Endothelial cell (in vitro differentiated cells): ENCODE data around the gene MPO. TPM values are rescaled to one million over a fixed set of nuclear protein-coding genes. Genes with fewer than 3 reads are reported as not detected.

Experiments
- DNase-seq: peaks from one replicate; pipeline ENCODE4 v3.0.0; 2021; ENCODE audit warnings: low spot score
- H3K27ac Mint-ChIP-seq: one replicate; pipeline ENCODE4 v1.8.0; 2021; ENCODE audit warnings: mixed read lengths, inconsistent platforms; ENCODE audit not compliant: unreplicated experiment
- H3K27me3 Mint-ChIP-seq: one replicate; pipeline ENCODE4 v1.8.0; 2021; ENCODE audit warnings: mild to moderate bottlenecking, moderate library complexity, mixed read lengths, inconsistent platforms; ENCODE audit not compliant: unreplicated experiment
- H3K36me3 Mint-ChIP-seq: one replicate; pipeline ENCODE4 v1.8.0; 2021; ENCODE audit warnings: mild to moderate bottlenecking, low read depth, mixed read lengths, inconsistent platforms; ENCODE audit not compliant: unreplicated experiment
- H3K4me1 Mint-ChIP-seq: one replicate; pipeline ENCODE4 v1.8.0; 2021; ENCODE audit warnings: mild to moderate bottlenecking, mixed read lengths, inconsistent platforms; ENCODE audit not compliant: unreplicated experiment
- H3K4me3 Mint-ChIP-seq: one replicate; pipeline ENCODE4 v1.8.0; 2021; ENCODE audit warnings: mild to moderate bottlenecking, mixed read lengths, inconsistent platforms; ENCODE audit not compliant: unreplicated experiment
- H3K9me3 Mint-ChIP-seq: one replicate; pipeline ENCODE4 v1.8.0; 2021; ENCODE audit warnings: mixed read lengths, inconsistent platforms; ENCODE audit not compliant: unreplicated experiment
- total RNA-seq: library from RNA; stranded (reverse); fragmentation: NEBNext Ultra II Directional; extraction: Animal tissue kit (Norgen Biotek cat#: 25700); gene quantifications from one replicate; pipeline ENCODE4 v1.2.1, GENCODE V29; 2021; ENCODE audit not compliant: unreplicated experiment
- TF ChIP-seq, protein P1 (sequence below): fragments of 200-600 bp; sonication (generic); IDR thresholded peaks from one replicate; pipeline ENCODE4 v1.5.0; 2021; ENCODE audit warnings: antibody characterized with exemption; ENCODE audit not compliant: unreplicated experiment

The MPO gene
- total RNA-seq, 1 donor from 2014 or later = not detected

DNA sequence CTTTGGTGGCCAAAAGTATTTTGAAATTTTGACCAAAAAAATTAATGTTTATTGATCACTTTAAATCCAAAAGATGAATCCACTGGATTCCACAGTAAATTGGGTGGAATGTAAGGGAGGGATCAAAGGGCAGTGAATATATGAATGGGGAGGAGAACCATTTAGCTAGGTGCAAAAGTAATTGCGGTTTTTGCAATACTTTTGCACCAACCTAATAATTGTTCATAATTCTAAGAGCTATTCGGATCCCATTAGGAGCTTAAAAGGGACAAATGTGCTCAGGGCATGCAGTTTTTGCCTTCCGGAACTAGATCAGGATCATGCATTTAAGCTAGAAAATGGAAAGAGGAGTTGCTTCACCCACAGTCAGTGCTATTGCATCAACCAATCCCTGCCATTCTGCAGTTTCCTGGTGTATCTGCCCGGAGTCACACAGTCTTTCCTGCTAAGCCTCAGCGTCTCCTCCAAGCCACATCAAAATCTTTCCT is 42.5 kb downstream of the MPO start, which contains the start of gene LPO:
TSS of gene LPO (plus strand) at position 438 of the 488 bp plus-strand sequence. CDS start 4,396 bp downstream, outside the sequence.
- no peak for DNase-seq
- Mint-ChIP-seq H3K36me3 (no peaks in the 10 kb centered on the region), H3K4me3 (no peak within 1 kb of the TSS), H3K4me1 (peaks cover 5% of the 10 kb centered on the region), H3K9me3 (no peaks in the 10 kb centered on the region), H3K27ac (no peak within 1 kb of the TSS), H3K27me3 (peaks cover under 1% of the 10 kb centered on the region)
- TF ChIP-seq, protein P1, sequence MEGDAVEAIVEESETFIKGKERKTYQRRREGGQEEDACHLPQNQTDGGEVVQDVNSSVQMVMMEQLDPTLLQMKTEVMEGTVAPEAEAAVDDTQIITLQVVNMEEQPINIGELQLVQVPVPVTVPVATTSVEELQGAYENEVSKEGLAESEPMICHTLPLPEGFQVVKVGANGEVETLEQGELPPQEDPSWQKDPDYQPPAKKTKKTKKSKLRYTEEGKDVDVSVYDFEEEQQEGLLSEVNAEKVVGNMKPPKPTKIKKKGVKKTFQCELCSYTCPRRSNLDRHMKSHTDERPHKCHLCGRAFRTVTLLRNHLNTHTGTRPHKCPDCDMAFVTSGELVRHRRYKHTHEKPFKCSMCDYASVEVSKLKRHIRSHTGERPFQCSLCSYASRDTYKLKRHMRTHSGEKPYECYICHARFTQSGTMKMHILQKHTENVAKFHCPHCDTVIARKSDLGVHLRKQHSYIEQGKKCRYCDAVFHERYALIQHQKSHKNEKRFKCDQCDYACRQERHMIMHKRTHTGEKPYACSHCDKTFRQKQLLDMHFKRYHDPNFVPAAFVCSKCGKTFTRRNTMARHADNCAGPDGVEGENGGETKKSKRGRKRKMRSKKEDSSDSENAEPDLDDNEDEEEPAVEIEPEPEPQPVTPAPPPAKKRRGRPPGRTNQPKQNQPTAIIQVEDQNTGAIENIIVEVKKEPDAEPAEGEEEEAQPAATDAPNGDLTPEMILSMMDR = no peak

DNA sequence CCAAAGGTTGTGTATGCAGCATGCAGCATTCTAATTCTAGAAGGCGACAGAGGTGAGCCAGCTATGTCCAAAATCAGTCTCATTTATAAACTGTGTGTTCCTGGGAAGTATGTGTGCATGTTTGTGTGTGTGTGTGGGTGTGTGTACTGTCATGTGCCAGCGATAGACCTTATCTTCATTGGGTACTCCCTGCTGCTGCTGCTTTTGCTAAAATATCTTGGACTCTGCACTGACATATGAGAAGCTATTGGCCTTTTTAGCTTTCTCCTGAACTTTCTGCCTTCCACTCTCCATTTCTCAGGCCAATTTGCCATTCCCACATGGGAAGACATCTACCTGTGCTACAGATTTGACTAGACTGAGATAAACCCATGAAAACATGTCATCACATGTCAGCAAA is 44.3 kb downstream of the MPO start:
- Mint-ChIP-seq H3K4me1 (peaks cover 5% of the 10 kb centered on the region), H3K9me3 (no peaks in the 10 kb centered on the region), H3K36me3 (no peaks in the 10 kb centered on the region), H3K4me3 (no peak overlapping the region), H3K27ac (no peak overlapping the region), H3K27me3 (no peaks in the 10 kb centered on the region)
- DNase-seq = no peak
- TF ChIP-seq, protein P1 = no peak

DNA sequence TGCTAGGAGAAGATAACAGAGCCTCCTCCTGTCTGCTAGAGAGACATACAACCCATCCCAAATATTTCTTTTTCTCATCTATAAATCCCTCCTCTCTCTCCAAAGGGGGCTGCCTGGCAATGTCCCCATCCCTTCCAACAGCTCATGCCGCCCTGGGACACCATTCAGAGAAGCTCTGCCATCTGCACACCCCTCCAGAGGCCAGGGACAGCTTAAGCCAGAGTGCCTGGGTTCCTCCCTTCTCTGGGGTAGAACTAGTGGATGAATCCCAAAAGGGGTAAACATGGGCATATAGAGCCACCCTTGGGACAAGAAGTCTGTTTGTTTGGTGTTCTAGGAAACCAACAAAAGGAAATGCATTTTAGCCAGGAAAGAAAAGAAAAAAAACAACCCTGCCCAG is 44.9 kb downstream of the MPO start:
- H3K27ac Mint-ChIP-seq = no peak overlapping the region
- TF ChIP-seq, protein P1 = no peak
- no peak overlapping the region for H3K4me3 Mint-ChIP-seq
- H3K9me3 Mint-ChIP-seq = no peaks in the 10 kb centered on the region
- DNase-seq = no peak
- peaks cover 5% of the 10 kb centered on the region for H3K4me1 Mint-ChIP-seq
- H3K36me3 Mint-ChIP-seq = no peaks in the 10 kb centered on the region
- H3K27me3 Mint-ChIP-seq = no peaks in the 10 kb centered on the region

GRCh38 chr17:58234512-58234911 is 46.2 kb downstream of the MPO start:
- no peaks in the 10 kb centered on the region for H3K27me3 Mint-ChIP-seq
- no peak overlapping the region for H3K4me3 Mint-ChIP-seq
- H3K27ac Mint-ChIP-seq = no peak overlapping the region
- no peaks in the 10 kb centered on the region for H3K9me3 Mint-ChIP-seq
- TF ChIP-seq, protein P1 = no peak
- DNase-seq = no peak
- no peaks in the 10 kb centered on the region for H3K36me3 Mint-ChIP-seq
- H3K4me1 Mint-ChIP-seq = peaks cover 5% of the 10 kb centered on the region

DNA sequence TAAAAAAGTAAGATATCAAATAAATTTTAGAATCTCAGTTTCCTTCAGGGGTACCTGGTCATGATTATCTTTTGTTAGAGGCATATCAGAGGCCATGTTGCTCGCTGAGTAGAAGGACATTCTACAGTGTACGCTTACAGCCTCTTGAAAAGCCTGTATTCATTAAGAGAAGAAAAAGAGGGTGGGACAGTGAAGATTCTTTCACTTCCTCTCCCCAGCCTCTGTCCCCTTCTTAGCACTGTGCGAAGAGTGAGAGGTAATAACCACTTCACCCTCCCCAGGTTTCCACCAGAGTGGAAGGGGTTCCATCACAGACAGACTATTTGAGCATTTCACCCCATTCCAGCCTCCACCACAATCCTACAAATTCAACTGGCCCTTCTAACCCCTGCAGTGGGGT is 47.2 kb downstream of the MPO start:
- DNase-seq = no peak
- peaks cover 5% of the 10 kb centered on the region for H3K4me1 Mint-ChIP-seq
- TF ChIP-seq, protein P1 = no peak
- no peaks in the 10 kb centered on the region for H3K36me3 Mint-ChIP-seq
- no peak overlapping the region for H3K27ac Mint-ChIP-seq
- peaks cover 3% of the 10 kb centered on the region for H3K27me3 Mint-ChIP-seq
- no peaks in the 10 kb centered on the region for H3K9me3 Mint-ChIP-seq
- H3K4me3 Mint-ChIP-seq = no peak overlapping the region
